H1 (cell line): ENCODE data around the gene CFAP92. TPM values are rescaled to one million over a fixed set of nuclear protein-coding genes. Genes with fewer than 3 reads are reported as not detected.
"Not testable (repeated sequence)": the region's sequence is repeated elsewhere in the genome, so short reads cannot be mapped to it uniquely, and the experiment has no call there.

Source experiments
- CTCF ChIA-PET: fragments of 300-600 bp; sonication (Branson Sonifier 250); formaldehyde crosslinking; loops from one replicate; lab custom pipeline; 2021; ENCODE audit not compliant: partially characterized antibody; lab: Charles Lee
- POLR2A ChIA-PET: fragments of 300-600 bp; sonication (Branson Sonifier 250); formaldehyde crosslinking; loops from one replicate; lab custom pipeline; 2021; ENCODE audit warnings: inconsistent platforms; ENCODE audit not compliant: partially characterized antibody; lab: Charles Lee
- DNase-seq, 2 experiments: peaks; one replicate each; pipeline versions ENCODE4 v3.0.0 to v3.0.0-alpha.2; 2010 to 2022; ENCODE audit warnings: low spot score in 2 of 2, low read depth in 1 of 2, mixed read lengths in 1 of 2
- FAIRE-seq: peaks from 2 replicates; lab custom pipeline; 2011; peaks lifted over from hg19 to GRCh38; lab: Jason Lieb, UNC
- H2AFZ ChIP-seq: 2 replicates; pipeline ENCODE4 v1.8.1; 2012; ENCODE audit warnings: low read length, inconsistent platforms
- H2AK5ac ChIP-seq: 2 replicates; pipeline ENCODE4 v1.6.1; 2013; ENCODE audit warnings: low read depth, low read length
- H2BK120ac ChIP-seq: replicated peaks from 2 replicates; pipeline ENCODE3; 2013; ENCODE audit warnings: low read depth, low read length, inconsistent platforms
- H2BK12ac ChIP-seq: 2 replicates; pipeline ENCODE4 v1.6.1; 2013; ENCODE audit warnings: low read depth, low read length
- H2BK15ac ChIP-seq: 2 replicates; pipeline ENCODE4 v1.6.1; 2013; ENCODE audit warnings: low read length
- H2BK20ac ChIP-seq: 2 replicates; pipeline ENCODE4 v1.6.1; 2013; ENCODE audit warnings: low read length
- H2BK5ac ChIP-seq: 2 replicates; pipeline ENCODE4 v1.6.1; 2013; ENCODE audit warnings: low read depth, low read length
- H3K14ac ChIP-seq: 2 replicates; pipeline ENCODE4 v1.6.1; 2013; ENCODE audit warnings: inconsistent platforms; ENCODE audit not compliant: insufficient read length
- H3K18ac ChIP-seq: 2 replicates; pipeline ENCODE4 v1.6.1; 2013; ENCODE audit warnings: low read length; ENCODE audit errors: extremely low read depth
- H3K23ac ChIP-seq: 2 replicates; pipeline ENCODE4 v1.6.1; 2013; ENCODE audit warnings: inconsistent platforms; ENCODE audit not compliant: insufficient read length
- H3K23me2 ChIP-seq: 2 replicates; pipeline ENCODE4 v1.6.1; 2013; ENCODE audit warnings: low read depth, low read length
- H3K27ac ChIP-seq: 2 replicates; pipeline ENCODE4 v1.6.1; 2011; ENCODE audit warnings: low read depth, low read length, inconsistent platforms
- H3K27me3 ChIP-seq, 4 experiments: replicated peaks in 1 of 4; 1 replicate in 1 of 4; 2 replicates in 3 of 4; pipeline versions ENCODE4 v1.6.1 to v1.8.1; 2011 to 2013; ENCODE audit warnings: low read length in 3 of 4, mild to moderate bottlenecking in 3 of 4, inconsistent platforms in 2 of 4, mixed read lengths in 2 of 4, moderate library complexity in 1 of 4; ENCODE audit not compliant: control insufficient read depth in 3 of 4, insufficient read depth in 3 of 4; ENCODE audit errors: extremely low read depth in 1 of 4
- H3K36me3 ChIP-seq, 4 experiments: 2 replicates each; pipeline versions ENCODE4 v1.6.1 to v1.8.1; 2011 to 2013; ENCODE audit warnings: mild to moderate bottlenecking in 4 of 4, low read length in 3 of 4, moderate library complexity in 2 of 4, control low read depth in 1 of 4, inconsistent platforms in 1 of 4; ENCODE audit not compliant: insufficient read depth in 4 of 4, control insufficient read depth in 2 of 4
- H3K4ac ChIP-seq: replicated peaks from 2 replicates; pipeline ENCODE3; 2013; ENCODE audit warnings: low read length, low read depth, mixed read lengths, inconsistent platforms; ENCODE audit not compliant: insufficient read length
- H3K4me1 ChIP-seq, 4 experiments: replicated peaks in 1 of 4; 1 replicate in 1 of 4; 2 replicates in 3 of 4; pipeline versions ENCODE4 v1.6.1 to v1.8.1; 2011 to 2013; ENCODE audit warnings: low read length in 3 of 4, inconsistent platforms in 2 of 4, mixed read lengths in 1 of 4; ENCODE audit not compliant: insufficient read depth in 4 of 4, control insufficient read depth in 3 of 4
- H3K4me2 ChIP-seq, 2 experiments: 2 replicates each; pipeline versions ENCODE4 v1.6.1 to v1.8.1; 2011 to 2013; ENCODE audit warnings: low read depth in 2 of 2, low read length in 2 of 2, control low read depth in 1 of 2, inconsistent platforms in 1 of 2, mild to moderate bottlenecking in 1 of 2; ENCODE audit not compliant: insufficient read depth in 1 of 2
- H3K4me3 ChIP-seq, 4 experiments: fragments of 200-600, 300-600 bp in 1 of 4; sonication (generic), shearing (Covaris generic), sonication (Bioruptor Twin) in 1 of 4; 2 replicates each; pipeline versions ENCODE4 v1.5.1 to v1.8.1; 2011 to 2016; ENCODE audit warnings: low read length in 4 of 4, low read depth in 3 of 4, control low read depth in 2 of 4, inconsistent platforms in 2 of 4, mild to moderate bottlenecking in 2 of 4, mixed read lengths in 1 of 4, moderate library complexity in 1 of 4; ENCODE audit not compliant: insufficient read depth in 2 of 4; ENCODE audit errors: extremely low read depth in 1 of 4
- H3K56ac ChIP-seq: replicated peaks from 2 replicates; pipeline ENCODE3; 2013; ENCODE audit warnings: low read depth, mild to moderate bottlenecking, mixed read lengths, low read length, inconsistent platforms; ENCODE audit not compliant: insufficient read length
- H3K79me1 ChIP-seq: 2 replicates; pipeline ENCODE4 v1.6.1; 2013; ENCODE audit warnings: low read depth, low read length, control low read depth
- H3K79me2 ChIP-seq, 2 experiments: 2 replicates each; pipeline versions ENCODE4 v1.6.1 to v1.8.1; 2012 to 2013; ENCODE audit warnings: low read length in 2 of 2, mild to moderate bottlenecking in 2 of 2, inconsistent platforms in 1 of 2; ENCODE audit not compliant: insufficient read depth in 2 of 2, control insufficient read depth in 1 of 2
- H3K9ac ChIP-seq, 4 experiments: replicated peaks in 1 of 4; 1 replicate in 1 of 4; 2 replicates in 3 of 4; pipeline versions ENCODE4 v1.6.1 to v1.8.1; 2011 to 2013; ENCODE audit warnings: low read depth in 3 of 4, low read length in 3 of 4, control low read depth in 2 of 4, mild to moderate bottlenecking in 2 of 4, moderate library complexity in 2 of 4, inconsistent platforms in 1 of 4; ENCODE audit errors: extremely low read depth in 1 of 4
- H3K9me3 ChIP-seq, 2 experiments: 2 replicates each; pipeline versions ENCODE4 v1.6.1 to v1.8.1; 2012 to 2013; ENCODE audit warnings: mild to moderate bottlenecking in 2 of 2, moderate library complexity in 2 of 2, control low read depth in 1 of 2, inconsistent platforms in 1 of 2, low read depth in 1 of 2, low read length in 1 of 2, mixed read lengths in 1 of 2; ENCODE audit not compliant: insufficient read depth in 2 of 2
- H4K20me1 ChIP-seq, 2 experiments: replicated peaks in 1 of 2; 2 replicates each; pipeline versions ENCODE3 to v1.8.1; 2011 to 2013; ENCODE audit warnings: inconsistent platforms in 2 of 2, low read length in 2 of 2, mild to moderate bottlenecking in 1 of 2; ENCODE audit not compliant: insufficient read depth in 2 of 2, control insufficient read depth in 1 of 2
- H4K5ac ChIP-seq: 2 replicates; pipeline ENCODE4 v1.6.1; 2013; ENCODE audit warnings: low read length, low read depth, mixed read lengths, inconsistent platforms; ENCODE audit not compliant: insufficient read length
- H4K8ac ChIP-seq: 2 replicates; pipeline ENCODE4 v1.8.0; 2013; ENCODE audit warnings: mild to moderate bottlenecking, moderate library complexity, low read length, inconsistent platforms; ENCODE audit not compliant: insufficient read depth; ENCODE audit errors: extremely low read depth
- H4K91ac ChIP-seq: replicated peaks from 2 replicates; pipeline ENCODE3; 2013; ENCODE audit warnings: low read length, mixed read lengths, inconsistent platforms; ENCODE audit not compliant: insufficient read length
- WGBS, 2 experiments: shearing (Covaris generic) in 1 of 2; methylation state at CpG; one replicate each; pipeline versions ENCODE4 v1.1.6 to v1.1.7; 2013 to 2015; ENCODE audit warnings: low lambda C conversion rate in 2 of 2, mixed read lengths in 2 of 2, inconsistent platforms in 1 of 2, low coverage in 1 of 2, missing lambda C conversion rate in 1 of 2; ENCODE audit not compliant: insufficient replicate concordance in 2 of 2, insufficient coverage in 1 of 2, insufficient read length in 1 of 2; ENCODE audit errors: extremely low coverage in 1 of 2, missing lambda C conversion rate in 1 of 2; 5-methylcytosine and 5-hydroxymethylcytosine counted together
- polyA plus RNA-seq, 7 experiments: library from polyadenylated mRNA; depleted of rRNA in 3 of 7; stranded (reverse) in 5 of 7; unstranded in 2 of 7; fragments of >200 nt in 5 of 7; fragments of 200-250 nt in 2 of 7; gene quantifications; 1 replicate in 5 of 7; 2 replicates in 1 of 7; 4 replicates in 1 of 7; pipeline versions ENCODE4 v1.2.1 to v1.2.3, GENCODE V29; 2011 to 2013; ENCODE audit warnings: missing spikeins in 2 of 7, mixed read lengths in 2 of 7
- total RNA-seq: library from RNA; stranded (reverse); fragmentation: NEBNext Ultra II Directional; extraction: Animal tissue kit (Norgen Biotek cat#: 25700); gene quantifications from 2 replicates; pipeline ENCODE4 v1.2.1, GENCODE V29; 2021

Gene CFAP92
- total and polyA plus RNA-seq, 2 of the 8 experiments (the other 6 are each of a cell fraction or from before 2014, with no cell fraction given) = 0.77 to 2.0 TPM

DNA sequence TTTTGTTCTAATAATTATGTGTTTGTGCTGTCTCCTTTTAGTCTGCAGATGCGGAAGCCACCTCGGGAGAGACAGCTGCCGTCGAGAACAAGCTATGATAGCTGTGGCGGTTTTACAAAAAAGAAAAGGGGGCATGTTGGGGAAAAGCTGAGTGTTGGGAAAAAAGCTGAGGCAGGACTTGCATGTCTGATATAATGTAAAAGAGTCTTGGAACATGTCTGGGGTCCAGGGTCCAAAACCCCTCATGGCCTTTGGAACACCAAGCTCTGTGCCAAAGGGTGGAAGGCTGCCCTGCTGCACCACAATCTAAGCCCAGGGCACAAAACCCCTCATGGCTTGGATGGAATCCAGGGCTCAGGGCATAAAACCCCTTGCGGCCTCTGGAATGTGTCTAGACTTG lies 69.9 kb downstream of the CFAP92 start:
- H2AFZ ChIP-seq, H2BK12ac ChIP-seq, H3K27me3 ChIP-seq, H4K5ac ChIP-seq, H4K20me1 ChIP-seq, H3K23ac ChIP-seq, H3K56ac ChIP-seq, H3K23me2 ChIP-seq, H3K27ac ChIP-seq, DNase-seq, H3K4ac ChIP-seq, H2BK5ac ChIP-seq, H2BK120ac ChIP-seq, H3K4me2 ChIP-seq, H3K4me3 ChIP-seq, H2AK5ac ChIP-seq, H3K14ac ChIP-seq, H2BK15ac ChIP-seq, H3K9ac ChIP-seq, H3K79me2 ChIP-seq, H4K8ac ChIP-seq, H3K18ac ChIP-seq, FAIRE-seq, H3K79me1 ChIP-seq, H2BK20ac ChIP-seq, H4K91ac ChIP-seq, H3K36me3 ChIP-seq, H3K4me1 ChIP-seq: not testable (repeated sequence)
- ChIA-PET POLR2A (interaction anchor here (0.9 to 2.3 kb wide), 3 partner anchors 9 to 15 kb away, joined by 3 to 14 read pairs (median 4); no protein-coding TSS in a partner anchor), CTCF (interaction anchor here (0.8 to 1.4 kb wide), 3 partner anchors 10 to 46 kb away, joined by 3 read pairs; no protein-coding TSS in a partner anchor)
- peaks cover 63 to 74% of the 10 kb centered on the region in 2 experiments for H3K9me3 ChIP-seq
- WGBS, 2 experiments = 84% methylated on average over 6 of the region's 6 CpGs; no CpG with 5 or more reads in 1 of the 2 experiments
